Subcutaneous adipose tissue (tissue), 4 donors: Measurements from ENCODE around the gene GSC. TPM values are rescaled to one million over a fixed set of nuclear protein-coding genes. Genes with fewer than 3 reads are reported as not detected.

Source experiments
- CTCF ChIP-seq: fragments of 450-650 bp; IDR thresholded peaks from one replicate; pipeline ENCODE4 v1.5.1; 2016; ENCODE audit warnings: low read depth, mild to moderate bottlenecking, control low read depth, antibody characterized with exemption, moderate library complexity
- total RNA-seq, 4 donors: library from RNA; depleted of rRNA; stranded (reverse); fragments of >200 nt; gene quantifications; one replicate each; pipeline ENCODE4 v1.1.0, GENCODE V29; 2016

GSC gene
- total RNA-seq, 4 donors from 2014 or later: 6.0 to 13.7 (median 8.0) TPM

GRCh38 chr14:94771158-94771905 lies 1.4 kb upstream of the GSC start:
- TF ChIP-seq CTCF: no peak

- TF ChIP-seq CTCF: no peak
Observed at GRCh38 chr14:94770815-94771157, 873 bp upstream of the GSC start.

GRCh38 chr14:94770251-94770749 lies 387 bp upstream of the GSC start:
- no peak for TF ChIP-seq CTCF

- TF ChIP-seq CTCF: no peak
Observed at GRCh38 chr14:94768521-94769390, 1.2 kb downstream of the GSC start.

- no peak for TF ChIP-seq CTCF
Observed at GRCh38 chr14:94768141-94768520, 1.8 kb downstream of the GSC start.

- TF ChIP-seq CTCF: no peak
Observed at GRCh38 chr14:94767321-94767878, 2.5 kb downstream of the GSC start.

GRCh38 chr14:94764573-94764972 lies 5.3 kb downstream of the GSC start:
- TF ChIP-seq CTCF: no peak
